RWPE2 (cell line): Measurements from ENCODE around the gene B4GALNT3.

Experiments used
- ATAC-seq: fragments of 200-7000 bp; cut with Tn5 transposase; 3 replicates; pipeline ENCODE4 v1.9.1; 2021; ENCODE audit warnings: low read depth
- DNase-seq: peaks from one replicate; pipeline ENCODE4 v3.0.0-alpha.2; 2020; ENCODE audit warnings: low spot score
- H3K27ac ChIP-seq: fragments of 450-650 bp; 2 replicates; pipeline ENCODE4 v1.5.1; 2017; ENCODE audit warnings: mild to moderate bottlenecking; ENCODE audit not compliant: poor library complexity, severe bottlenecking
- H3K27me3 ChIP-seq: fragments of 250-450 bp; sonication (Bioruptor Pico); 2 replicates; pipeline ENCODE4 v1.5.1; 2021; ENCODE audit warnings: mild to moderate bottlenecking, moderate library complexity; ENCODE audit not compliant: insufficient read depth, poor library complexity, severe bottlenecking
- H3K36me3 ChIP-seq: fragments of 250-450 bp; sonication (Bioruptor Pico); 2 replicates; pipeline ENCODE4 v1.5.1; 2020; ENCODE audit warnings: low read depth, mild to moderate bottlenecking, moderate library complexity
- H3K4me1 ChIP-seq: fragments of 250-450 bp; sonication (Bioruptor Pico); 2 replicates; pipeline ENCODE4 v1.5.1; 2021; ENCODE audit warnings: mild to moderate bottlenecking, moderate library complexity; ENCODE audit not compliant: insufficient read depth, poor library complexity, severe bottlenecking
- H3K4me3 ChIP-seq: fragments of 250-450 bp; sonication (Bioruptor Pico); 2 replicates; pipeline ENCODE4 v1.5.1; 2021; ENCODE audit warnings: mild to moderate bottlenecking, moderate library complexity; ENCODE audit not compliant: severe bottlenecking
- H3K9me3 ChIP-seq: fragments of 250-450 bp; sonication (Bioruptor Pico); 2 replicates; pipeline ENCODE4 v1.5.1; 2021; ENCODE audit warnings: mild to moderate bottlenecking, moderate library complexity; ENCODE audit not compliant: severe bottlenecking
- TF ChIP-seq, protein P1 (sequence below): fragments of 450-650 bp; IDR thresholded peaks from one replicate; pipeline ENCODE4 v1.5.1; 2017; ENCODE audit warnings: mild to moderate bottlenecking, moderate library complexity; ENCODE audit not compliant: poor library complexity, severe bottlenecking

The B4GALNT3 gene

DNA sequence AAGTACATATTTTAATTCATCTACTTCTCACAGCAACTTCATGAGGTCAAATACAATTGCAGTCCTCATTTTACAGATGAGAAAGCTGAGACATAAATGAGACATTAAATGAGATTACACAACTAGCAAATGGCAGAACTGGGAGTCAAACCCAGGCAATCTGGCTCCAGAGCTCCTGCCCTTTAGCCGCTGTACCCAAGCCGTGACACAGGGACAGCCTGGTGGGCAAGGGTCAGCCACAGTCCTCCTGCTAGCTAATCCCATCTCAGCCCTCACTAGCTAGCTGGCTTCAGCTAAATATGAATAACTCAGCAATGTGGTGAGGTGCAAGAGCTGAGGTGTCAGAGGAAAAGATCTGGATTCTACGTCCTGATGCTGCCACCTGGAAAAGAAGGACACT, 148.7 kb downstream of the B4GALNT3 start:
- DNase-seq, result no peak
- no peaks in the 10 kb centered on the region for H3K27me3 ChIP-seq
- no peak for ATAC-seq
- H3K36me3 ChIP-seq, result no peaks in the 10 kb centered on the region
- H3K4me1 ChIP-seq, result peaks cover 7% of the 10 kb centered on the region
- no peaks in the 10 kb centered on the region for H3K9me3 ChIP-seq
- TF ChIP-seq, protein P1, sequence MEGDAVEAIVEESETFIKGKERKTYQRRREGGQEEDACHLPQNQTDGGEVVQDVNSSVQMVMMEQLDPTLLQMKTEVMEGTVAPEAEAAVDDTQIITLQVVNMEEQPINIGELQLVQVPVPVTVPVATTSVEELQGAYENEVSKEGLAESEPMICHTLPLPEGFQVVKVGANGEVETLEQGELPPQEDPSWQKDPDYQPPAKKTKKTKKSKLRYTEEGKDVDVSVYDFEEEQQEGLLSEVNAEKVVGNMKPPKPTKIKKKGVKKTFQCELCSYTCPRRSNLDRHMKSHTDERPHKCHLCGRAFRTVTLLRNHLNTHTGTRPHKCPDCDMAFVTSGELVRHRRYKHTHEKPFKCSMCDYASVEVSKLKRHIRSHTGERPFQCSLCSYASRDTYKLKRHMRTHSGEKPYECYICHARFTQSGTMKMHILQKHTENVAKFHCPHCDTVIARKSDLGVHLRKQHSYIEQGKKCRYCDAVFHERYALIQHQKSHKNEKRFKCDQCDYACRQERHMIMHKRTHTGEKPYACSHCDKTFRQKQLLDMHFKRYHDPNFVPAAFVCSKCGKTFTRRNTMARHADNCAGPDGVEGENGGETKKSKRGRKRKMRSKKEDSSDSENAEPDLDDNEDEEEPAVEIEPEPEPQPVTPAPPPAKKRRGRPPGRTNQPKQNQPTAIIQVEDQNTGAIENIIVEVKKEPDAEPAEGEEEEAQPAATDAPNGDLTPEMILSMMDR, result no peak
- H3K4me3 ChIP-seq, result no peak overlapping the region
- no peak overlapping the region for H3K27ac ChIP-seq

DNA sequence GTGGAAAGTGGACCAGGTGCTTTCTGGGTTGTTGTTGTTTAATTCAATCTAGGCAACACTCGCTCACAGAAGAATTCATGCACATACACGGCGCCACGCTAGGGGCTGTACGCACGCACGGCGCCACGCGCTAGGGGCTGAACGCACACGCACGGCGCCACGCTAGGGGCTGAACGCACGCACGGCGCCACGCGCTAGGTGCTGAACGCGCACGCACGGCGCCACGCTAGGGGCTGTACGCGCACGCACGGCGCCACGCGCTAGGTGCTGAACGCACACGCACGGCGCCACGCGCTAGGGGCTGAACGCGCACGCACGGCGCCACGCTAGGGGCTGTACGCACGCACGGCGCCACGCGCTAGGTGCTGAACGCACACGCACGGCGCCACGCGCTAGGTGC, 149.2 kb downstream of the B4GALNT3 start:
- Histone ChIP-seq H3K36me3 (no peaks in the 10 kb centered on the region), H3K4me3 (no peak overlapping the region), H3K27me3 (no peaks in the 10 kb centered on the region), H3K4me1 (peaks cover 7% of the 10 kb centered on the region), H3K27ac (no peak overlapping the region), H3K9me3 (no peaks in the 10 kb centered on the region)
- DNase-seq (no peak), ATAC-seq (no peak)
- TF ChIP-seq, protein P1, result no peak

DNA sequence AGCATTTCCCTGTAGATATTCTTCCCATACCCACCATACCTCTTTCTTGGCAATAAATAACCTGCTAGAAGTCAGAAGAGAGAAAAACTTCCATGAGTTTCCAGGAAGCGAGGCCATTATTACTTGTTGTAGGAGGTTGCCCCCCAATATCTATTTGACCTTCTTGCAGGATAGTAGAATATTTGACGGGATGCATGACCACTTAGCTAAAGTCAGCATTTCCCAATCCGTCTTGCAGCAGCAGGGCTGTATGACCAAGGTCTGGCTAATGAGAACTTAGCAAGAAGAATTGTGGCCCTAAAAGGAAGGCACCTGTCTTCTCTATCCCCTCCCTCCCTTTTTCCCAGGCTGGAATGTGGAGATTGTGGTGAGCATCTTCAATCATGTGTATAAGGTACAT, 152.0 kb downstream of the B4GALNT3 start:
- Histone ChIP-seq H3K9me3 (no peaks in the 10 kb centered on the region), H3K27me3 (no peaks in the 10 kb centered on the region), H3K36me3 (no peaks in the 10 kb centered on the region), H3K4me1 (peaks cover 7% of the 10 kb centered on the region), H3K27ac (no peak overlapping the region), H3K4me3 (no peak overlapping the region)
- ATAC-seq, result no peak
- no peak for DNase-seq
- TF ChIP-seq, protein P1, result no peak

DNA sequence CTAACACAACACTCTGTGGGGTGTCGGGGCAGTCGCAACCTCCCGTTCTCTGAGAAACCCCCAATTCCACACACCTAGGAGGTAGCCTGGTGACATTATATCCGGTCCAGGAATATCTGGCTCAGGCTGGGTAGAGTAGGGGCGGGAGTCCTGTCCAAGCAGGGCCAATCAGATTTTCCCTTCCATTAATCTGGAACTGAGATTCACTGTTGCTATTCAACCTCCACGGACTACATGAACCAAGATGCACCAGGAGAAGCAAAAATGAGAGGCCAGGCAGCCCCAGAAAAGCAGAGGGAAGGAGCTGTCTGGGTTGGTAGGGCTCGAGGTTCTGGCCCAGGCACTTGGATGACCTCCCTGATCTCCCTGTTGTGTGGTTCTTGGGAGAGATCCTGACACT, 152.6 kb downstream of the B4GALNT3 start:
- DNase-seq, result no peak
- no peak for ATAC-seq
- TF ChIP-seq, protein P1, result no peak
- H3K27me3 ChIP-seq, result no peaks in the 10 kb centered on the region
- no peaks in the 10 kb centered on the region for H3K9me3 ChIP-seq
- no peaks in the 10 kb centered on the region for H3K36me3 ChIP-seq
- H3K27ac ChIP-seq, result no peak overlapping the region
- H3K4me3 ChIP-seq, result no peak overlapping the region
- peaks cover 7% of the 10 kb centered on the region for H3K4me1 ChIP-seq

DNA sequence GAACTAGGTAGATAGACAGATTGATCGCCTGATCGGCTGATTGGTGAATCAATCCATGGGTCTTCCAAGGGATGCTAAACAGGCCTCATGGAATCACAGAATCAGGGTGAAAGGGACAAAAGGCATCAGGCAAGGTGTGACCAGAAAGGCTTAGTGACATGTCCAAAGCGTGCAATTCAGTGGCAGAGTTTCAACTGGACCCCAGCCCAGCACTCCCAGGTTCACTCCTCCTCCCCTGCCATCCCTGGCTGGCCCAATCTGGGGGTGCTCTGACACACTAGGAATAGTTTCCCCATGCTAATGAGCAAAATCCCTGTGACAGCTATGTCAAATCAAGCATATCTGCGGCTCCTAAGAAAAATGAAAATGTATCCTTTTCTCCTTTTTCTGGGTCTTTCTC, 153.1 kb downstream of the B4GALNT3 start:
- Histone ChIP-seq H3K27ac (no peak overlapping the region), H3K4me1 (peaks cover 7% of the 10 kb centered on the region), H3K27me3 (no peaks in the 10 kb centered on the region), H3K4me3 (no peak overlapping the region), H3K9me3 (no peaks in the 10 kb centered on the region), H3K36me3 (no peaks in the 10 kb centered on the region)
- no peak for ATAC-seq
- TF ChIP-seq, protein P1, result no peak
- DNase-seq, result no peak
